Measurements from ENCODE around the gene SDF4.

- no peak for TF ChIP-seq CTCF (IDR thresholded peaks at IDR 0.05; ENCODE audit: low read depth, low read length, poor library complexity, severe bottlenecking)
- no peak for TF ChIP-seq EZH2phosphoT487 (IDR thresholded peaks at IDR 0.05; ENCODE audit: borderline replicate concordance, low read length)
These were observed 35.9 kb upstream of the SDF4 start for GRCh38 chr1:1267488-1268283.
